Erythroblast (primary cell): ENCODE measurements around the gene CDC14B.

ENCODE experiments used
- GATA1 ChIP-seq: IDR thresholded peaks from 2 replicates; pipeline ENCODE4 v1.6.1; 2011; ENCODE audit warnings: low read depth, mild to moderate bottlenecking, control low read depth, low read length, moderate library complexity
- POLR2A ChIP-seq: IDR thresholded peaks from 2 replicates; pipeline ENCODE4 v1.6.1; 2011; ENCODE audit warnings: mild to moderate bottlenecking, low read length

- TF ChIP-seq POLR2A, result no peak
- TF ChIP-seq GATA1, result no peak
These were observed 96.3 kb downstream of the CDC14B start for GRCh38 chr9:96523374-96523773.
